A673 (cell line): ENCODE data around the gene TMEM44.

ENCODE experiments used
- EZH2 ChIP-seq: fragments of 200-600 bp; sonication (generic); IDR thresholded peaks from 2 replicates; pipeline ENCODE4 v1.6.1; 2017; ENCODE audit warnings: borderline replicate concordance, low read depth, mild to moderate bottlenecking, mixed read lengths, antibody characterized with exemption, low read length; ENCODE audit not compliant: poor library complexity, severe bottlenecking
- TF ChIP-seq, protein P1 (sequence below): fragments of 300-800, 200-600 bp; sonication (generic); conservative IDR thresholded peaks from 2 replicates; pipeline ENCODE4 v1.5.1; 2017; ENCODE audit warnings: low read depth, mild to moderate bottlenecking, antibody characterized with exemption, low read length, moderate library complexity, mixed read lengths

DNA sequence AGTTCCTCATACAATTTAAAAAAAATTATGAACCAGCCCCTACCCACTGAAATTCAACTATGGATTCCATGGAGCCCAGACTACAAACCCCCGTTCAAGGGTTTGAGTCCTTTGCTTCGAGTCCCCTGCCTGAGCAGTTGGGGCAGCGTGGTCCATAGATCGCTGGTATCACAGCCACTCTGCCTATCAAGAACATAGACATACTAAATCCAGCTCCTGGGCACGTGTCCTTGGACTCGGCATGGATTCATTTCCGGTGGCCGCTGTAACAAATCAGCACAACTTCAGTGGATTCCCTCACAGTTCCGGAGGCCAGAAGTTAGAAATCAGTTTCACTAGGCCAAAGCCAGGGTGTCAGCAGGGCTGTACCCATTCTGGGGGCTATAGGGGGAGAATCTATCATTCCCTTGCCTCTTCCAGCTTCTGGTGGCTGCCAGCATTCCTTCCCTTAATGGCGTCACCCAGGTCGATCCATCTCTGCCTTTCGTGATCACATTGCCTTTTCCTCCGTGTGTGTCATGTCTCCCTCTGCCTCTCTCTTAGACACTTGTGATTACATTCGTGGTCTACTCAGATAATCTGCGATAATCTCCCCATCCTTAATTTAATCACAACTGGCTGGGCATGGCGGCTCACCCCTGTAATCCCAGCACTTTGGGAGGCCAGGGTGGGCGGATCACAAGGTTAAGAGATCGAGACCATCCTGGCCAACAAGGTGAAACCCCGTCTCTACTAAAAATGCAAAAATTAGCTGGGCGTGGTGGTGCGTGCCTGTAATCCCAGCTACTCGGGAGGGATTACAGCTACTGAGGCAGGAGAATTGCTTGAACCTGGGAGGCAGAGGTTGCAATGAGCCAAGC lies 4.6 kb upstream of the TMEM44 start:
- TF ChIP-seq, protein P1, sequence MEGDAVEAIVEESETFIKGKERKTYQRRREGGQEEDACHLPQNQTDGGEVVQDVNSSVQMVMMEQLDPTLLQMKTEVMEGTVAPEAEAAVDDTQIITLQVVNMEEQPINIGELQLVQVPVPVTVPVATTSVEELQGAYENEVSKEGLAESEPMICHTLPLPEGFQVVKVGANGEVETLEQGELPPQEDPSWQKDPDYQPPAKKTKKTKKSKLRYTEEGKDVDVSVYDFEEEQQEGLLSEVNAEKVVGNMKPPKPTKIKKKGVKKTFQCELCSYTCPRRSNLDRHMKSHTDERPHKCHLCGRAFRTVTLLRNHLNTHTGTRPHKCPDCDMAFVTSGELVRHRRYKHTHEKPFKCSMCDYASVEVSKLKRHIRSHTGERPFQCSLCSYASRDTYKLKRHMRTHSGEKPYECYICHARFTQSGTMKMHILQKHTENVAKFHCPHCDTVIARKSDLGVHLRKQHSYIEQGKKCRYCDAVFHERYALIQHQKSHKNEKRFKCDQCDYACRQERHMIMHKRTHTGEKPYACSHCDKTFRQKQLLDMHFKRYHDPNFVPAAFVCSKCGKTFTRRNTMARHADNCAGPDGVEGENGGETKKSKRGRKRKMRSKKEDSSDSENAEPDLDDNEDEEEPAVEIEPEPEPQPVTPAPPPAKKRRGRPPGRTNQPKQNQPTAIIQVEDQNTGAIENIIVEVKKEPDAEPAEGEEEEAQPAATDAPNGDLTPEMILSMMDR, result no peak
- TF ChIP-seq EZH2, result no peak
